GM18498 (cell line): Measurements from ENCODE around the gene GPR108.
"Not testable (repeated sequence)": the region's sequence is repeated elsewhere in the genome, so short reads cannot be mapped to it uniquely, and the experiment has no call there.

Source experiments
- ATAC-seq: cut with Tn5 transposase; IDR thresholded peaks from one replicate; pipeline ENCODE4 v1.9.1; 2021; ENCODE audit warnings: mild to moderate bottlenecking, moderate library complexity; ENCODE audit not compliant: unreplicated experiment

The GPR108 gene

GRCh38 chr19:6761053-6761676, 23.8 kb upstream of the GPR108 start:
- no peak for ATAC-seq

- no peak for ATAC-seq
Observed at GRCh38 chr19:6760606-6761005, 23.2 kb upstream of the GPR108 start.

GRCh38 chr19:6754653-6755463, 17.5 kb upstream of the GPR108 start:
- ATAC-seq, result no peak

- ATAC-seq, result no peak
Observed at GRCh38 chr19:6754136-6754535, 16.8 kb upstream of the GPR108 start.

GRCh38 chr19:6753178-6754031, 16.0 kb upstream of the GPR108 start:
- ATAC-seq, result peak; percentile 83

GRCh38 chr19:6752256-6753177, 15.1 kb upstream of the GPR108 start:
- no peak for ATAC-seq

GRCh38 chr19:6751189-6751588, 13.8 kb upstream of the GPR108 start:
- no peak for ATAC-seq

- no peak for ATAC-seq
Observed at GRCh38 chr19:6750062-6750461, 12.7 kb upstream of the GPR108 start.

- ATAC-seq, result not testable (repeated sequence)
Observed at GRCh38 chr19:6748543-6748942, 11.2 kb upstream of the GPR108 start.

- no peak for ATAC-seq
Observed at GRCh38 chr19:6745965-6746364, 8.6 kb upstream of the GPR108 start.

GRCh38 chr19:6744381-6745301, 7.3 kb upstream of the GPR108 start:
- no peak for ATAC-seq

GRCh38 chr19:6743714-6744380, 6.5 kb upstream of the GPR108 start:
- no peak for ATAC-seq

- ATAC-seq, result no peak
Observed at GRCh38 chr19:6743066-6743465, 5.7 kb upstream of the GPR108 start.

- no peak for ATAC-seq
Observed at GRCh38 chr19:6740589-6741343, 3.4 kb upstream of the GPR108 start.

- no peak for ATAC-seq
Observed at GRCh38 chr19:6739883-6740588, 2.7 kb upstream of the GPR108 start.

- no peak for ATAC-seq
Observed at GRCh38 chr19:6739390-6739882, 2.1 kb upstream of the GPR108 start, which contains the start of gene TRIP10. Gene TRIP10 (plus strand): TSS chr19:6739680. CDS start chr19:6739762, 82 bp downstream.

GRCh38 chr19:6738787-6739389, 1.5 kb upstream of the GPR108 start:
- no peak for ATAC-seq
